PFSK-1 (cell line): ENCODE results near the gene MAST4.

Experiments used
- POLR2AphosphoS5 ChIP-seq: IDR thresholded peaks from 2 replicates; pipeline ENCODE4 v1.6.1; 2012; ENCODE audit warnings: low read depth, mild to moderate bottlenecking, control low read depth, low read length, moderate library complexity
- TAF1 ChIP-seq: IDR thresholded peaks from 2 replicates; pipeline ENCODE4 v1.6.1; 2012; ENCODE audit warnings: low read length, control low read depth, borderline replicate concordance; ENCODE audit not compliant: insufficient read depth
- TF ChIP-seq, protein P1 (sequence below), 2 experiments: IDR thresholded peaks; 2 replicates each; pipeline versions ENCODE4 v1.6.1 to v1.8.0; 2011 to 2012; ENCODE audit warnings: low read depth in 2 of 2, low read length in 2 of 2, control low read depth in 1 of 2, inconsistent platforms in 1 of 2, mild to moderate bottlenecking in 1 of 2, moderate library complexity in 1 of 2; ENCODE audit not compliant: insufficient read depth in 1 of 2

DNA sequence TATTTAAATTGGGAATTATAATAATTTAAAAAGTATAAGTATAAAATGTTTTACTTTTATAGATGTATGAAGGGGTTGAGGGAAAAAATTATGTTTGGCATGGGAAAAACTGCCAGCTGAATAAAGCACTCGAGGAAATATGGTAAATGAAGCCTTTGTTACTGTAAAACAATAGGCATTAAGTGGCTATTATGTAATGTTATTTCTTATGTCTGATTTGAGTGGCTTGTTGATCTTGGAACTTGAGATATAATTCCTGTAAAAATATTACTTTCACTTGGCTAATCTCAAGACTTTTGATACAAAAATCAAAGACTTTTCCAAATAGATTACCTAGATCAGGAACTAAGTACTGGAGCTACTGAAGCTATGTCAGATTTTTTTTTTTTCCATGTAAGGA lies 417.5 kb downstream of the MAST4 start:
- no peak for TF ChIP-seq POLR2AphosphoS5
- TF ChIP-seq, protein P1, sequence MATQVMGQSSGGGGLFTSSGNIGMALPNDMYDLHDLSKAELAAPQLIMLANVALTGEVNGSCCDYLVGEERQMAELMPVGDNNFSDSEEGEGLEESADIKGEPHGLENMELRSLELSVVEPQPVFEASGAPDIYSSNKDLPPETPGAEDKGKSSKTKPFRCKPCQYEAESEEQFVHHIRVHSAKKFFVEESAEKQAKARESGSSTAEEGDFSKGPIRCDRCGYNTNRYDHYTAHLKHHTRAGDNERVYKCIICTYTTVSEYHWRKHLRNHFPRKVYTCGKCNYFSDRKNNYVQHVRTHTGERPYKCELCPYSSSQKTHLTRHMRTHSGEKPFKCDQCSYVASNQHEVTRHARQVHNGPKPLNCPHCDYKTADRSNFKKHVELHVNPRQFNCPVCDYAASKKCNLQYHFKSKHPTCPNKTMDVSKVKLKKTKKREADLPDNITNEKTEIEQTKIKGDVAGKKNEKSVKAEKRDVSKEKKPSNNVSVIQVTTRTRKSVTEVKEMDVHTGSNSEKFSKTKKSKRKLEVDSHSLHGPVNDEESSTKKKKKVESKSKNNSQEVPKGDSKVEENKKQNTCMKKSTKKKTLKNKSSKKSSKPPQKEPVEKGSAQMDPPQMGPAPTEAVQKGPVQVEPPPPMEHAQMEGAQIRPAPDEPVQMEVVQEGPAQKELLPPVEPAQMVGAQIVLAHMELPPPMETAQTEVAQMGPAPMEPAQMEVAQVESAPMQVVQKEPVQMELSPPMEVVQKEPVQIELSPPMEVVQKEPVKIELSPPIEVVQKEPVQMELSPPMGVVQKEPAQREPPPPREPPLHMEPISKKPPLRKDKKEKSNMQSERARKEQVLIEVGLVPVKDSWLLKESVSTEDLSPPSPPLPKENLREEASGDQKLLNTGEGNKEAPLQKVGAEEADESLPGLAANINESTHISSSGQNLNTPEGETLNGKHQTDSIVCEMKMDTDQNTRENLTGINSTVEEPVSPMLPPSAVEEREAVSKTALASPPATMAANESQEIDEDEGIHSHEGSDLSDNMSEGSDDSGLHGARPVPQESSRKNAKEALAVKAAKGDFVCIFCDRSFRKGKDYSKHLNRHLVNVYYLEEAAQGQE (IDR thresholded peaks at IDR 0.05; ENCODE audit: insufficient read depth in 1 of 2, low read depth in 2 of 2, low read length in 2 of 2) = no peak
- TF ChIP-seq TAF1 = no peak
